Neural cell (in vitro differentiated cells): Measurements from ENCODE around the gene PREX1. TPM values are rescaled to one million over a fixed set of nuclear protein-coding genes. Genes with fewer than 3 reads are reported as not detected.

Experiments
- H2AFZ ChIP-seq: fragments of 200-600, 300-800 bp; sonication (generic), shearing (Covaris generic); 2 replicates; pipeline ENCODE4 v1.6.0; 2014; ENCODE audit warnings: low read depth, mild to moderate bottlenecking, antibody characterized with exemption, low read length, moderate library complexity
- H3F3A ChIP-seq: fragments of 200-600 bp; shearing (Covaris generic); 2 replicates; pipeline ENCODE4 v1.6.1; 2016; ENCODE audit warnings: mild to moderate bottlenecking, moderate library complexity, mixed read lengths, antibody characterized with exemption, low read length; ENCODE audit not compliant: insufficient read depth, poor library complexity, severe bottlenecking
- H3K27ac ChIP-seq: fragments of 200-600, 300-800 bp; sonication (generic), shearing (Covaris generic); 2 replicates; pipeline ENCODE4 v1.5.1; 2014; ENCODE audit warnings: mild to moderate bottlenecking, low read length, moderate library complexity
- H3K27me3 ChIP-seq: fragments of 300-800, 200-600 bp; sonication (generic), shearing (Covaris generic); 2 replicates; pipeline ENCODE4 v1.6.0; 2014; ENCODE audit warnings: mild to moderate bottlenecking, low read depth, low read length, moderate library complexity; ENCODE audit not compliant: insufficient read depth
- H3K36me3 ChIP-seq: fragments of 300-800, 200-600 bp; sonication (generic), shearing (Covaris generic); 2 replicates; pipeline ENCODE4 v1.5.1; 2014; ENCODE audit warnings: mild to moderate bottlenecking, antibody characterized with exemption, low read length, moderate library complexity; ENCODE audit not compliant: insufficient read depth
- H3K4me2 ChIP-seq: fragments of 300-800, 200-600 bp; sonication (generic), shearing (Covaris generic); 2 replicates; pipeline ENCODE4 v1.6.0; 2014; ENCODE audit warnings: mild to moderate bottlenecking, low read length
- H3K4me3 ChIP-seq: fragments of 300-800, 200-600 bp; sonication (generic), shearing (Covaris generic); 2 replicates; pipeline ENCODE4 v1.5.1; 2014; ENCODE audit warnings: mild to moderate bottlenecking, low read length, moderate library complexity
- H3K79me2 ChIP-seq: fragments of 200-600 bp; shearing (Covaris generic); replicated peaks from 2 replicates; pipeline ENCODE4 v1.6.0; 2014; ENCODE audit warnings: mild to moderate bottlenecking, low read length, moderate library complexity; ENCODE audit not compliant: insufficient read depth
- H3K9ac ChIP-seq: fragments of 300-800, 200-600 bp; sonication (generic), shearing (Covaris generic); 2 replicates; pipeline ENCODE4 v1.6.1; 2016; ENCODE audit warnings: mild to moderate bottlenecking, low read length, mixed read lengths
- H3K9me2 ChIP-seq: fragments of 200-600 bp; shearing (Covaris generic); 2 replicates; pipeline ENCODE4 v1.6.1; 2016; ENCODE audit warnings: mild to moderate bottlenecking, low read length, mixed read lengths; ENCODE audit not compliant: insufficient read depth
- H3K9me3 ChIP-seq: fragments of 200-600, 300-800 bp; sonication (generic), shearing (Covaris generic); 2 replicates; pipeline ENCODE4 v1.6.1; 2016; ENCODE audit warnings: mild to moderate bottlenecking, mixed run types, low read length, moderate library complexity, mixed read lengths
- H4K20me1 ChIP-seq: fragments of 200-600 bp; shearing (Covaris generic); 2 replicates; pipeline ENCODE4 v1.6.1; 2016; ENCODE audit warnings: mild to moderate bottlenecking, mixed run types; ENCODE audit not compliant: insufficient read depth
- EP300 ChIP-seq: fragments of 450-650 bp; conservative IDR thresholded peaks from 2 replicates; pipeline ENCODE4 v1.6.1; 2014; ENCODE audit warnings: antibody characterized with exemption, mild to moderate bottlenecking, moderate library complexity; ENCODE audit not compliant: poor library complexity, severe bottlenecking
- EZH2 ChIP-seq: fragments of 200-600, 300-800 bp; shearing (Covaris generic), sonication (generic); IDR thresholded peaks from 2 replicates; pipeline ENCODE4 v1.6.1; 2014; ENCODE audit warnings: antibody characterized with exemption, low read length, borderline replicate concordance, mild to moderate bottlenecking; ENCODE audit not compliant: insufficient read depth, poor library complexity, severe bottlenecking
- MXI1 ChIP-seq: fragments of 450-650 bp; conservative IDR thresholded peaks from 2 replicates; pipeline ENCODE4 v1.6.1; 2014; ENCODE audit warnings: antibody characterized with exemption, mild to moderate bottlenecking; ENCODE audit not compliant: poor library complexity, severe bottlenecking
- POLR2AphosphoS5 ChIP-seq: IDR thresholded peaks from 2 replicates; pipeline ENCODE4 v1.6.1; 2012
- RAD21 ChIP-seq: fragments of 450-650 bp; conservative IDR thresholded peaks from 2 replicates; pipeline ENCODE4 v1.6.1; 2014; ENCODE audit warnings: antibody characterized with exemption, mild to moderate bottlenecking, moderate library complexity
- SMC3 ChIP-seq: fragments of 450-650 bp; conservative IDR thresholded peaks from 2 replicates; pipeline ENCODE4 v1.6.1; 2014; ENCODE audit warnings: antibody characterized with exemption, mild to moderate bottlenecking, moderate library complexity; ENCODE audit not compliant: poor library complexity
- TAF1 ChIP-seq: IDR thresholded peaks from 2 replicates; pipeline ENCODE4 v1.6.1; 2012; ENCODE audit warnings: low read depth
- polyA plus RNA-seq: library from polyadenylated mRNA; depleted of rRNA; stranded (reverse); fragments of >200 nt; gene quantifications from 2 replicates; pipeline ENCODE4 v1.2.3, GENCODE V29; 2014
- TF ChIP-seq, protein P1 (sequence below): IDR thresholded peaks from 2 replicates; pipeline ENCODE4 v1.6.1; 2012; ENCODE audit warnings: borderline replicate concordance
- TF ChIP-seq, protein P2 (sequence below): fragments of 450-650 bp; IDR thresholded peaks from 2 replicates; pipeline ENCODE4 v1.5.1; 2014; ENCODE audit warnings: antibody characterized with exemption, mild to moderate bottlenecking, moderate library complexity; ENCODE audit not compliant: poor library complexity, severe bottlenecking

Gene PREX1
- polyA plus RNA-seq, 1 donor from 2014 or later: 0.06 TPM

DNA sequence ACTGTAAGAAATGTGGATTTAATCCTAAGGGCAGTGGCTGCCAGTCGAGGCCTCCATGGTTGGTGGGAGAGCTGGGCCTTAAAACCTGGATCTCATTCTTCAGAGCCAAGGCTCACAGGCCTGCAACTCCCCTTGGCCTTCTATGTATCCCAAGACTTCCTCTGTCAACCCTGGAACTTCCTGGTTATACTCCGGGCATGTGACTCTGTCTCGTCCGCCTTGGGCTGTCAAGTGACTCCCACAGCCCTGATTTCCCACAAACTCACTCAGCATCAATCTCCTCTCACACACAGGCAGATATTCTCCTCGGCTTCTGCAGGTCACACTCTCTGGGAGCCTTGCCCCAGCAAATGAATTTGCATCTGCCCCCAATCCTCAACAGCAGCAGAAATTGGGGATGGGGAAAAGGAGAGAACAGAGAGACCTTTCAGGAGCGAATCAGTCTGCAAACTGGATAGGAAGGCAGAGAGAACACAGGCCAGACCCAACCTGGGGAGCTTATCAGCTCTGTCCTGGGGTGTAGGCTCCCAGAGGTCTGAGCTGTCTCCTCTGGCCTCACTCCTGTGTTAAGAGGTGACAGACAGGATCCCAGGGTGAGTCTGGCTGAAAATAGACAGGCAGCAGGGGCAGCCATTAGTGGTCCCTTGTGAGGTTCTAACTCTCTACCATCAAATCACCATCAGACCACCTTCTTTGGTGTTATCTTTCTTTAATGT, 30.4 kb upstream of the PREX1 start:
- TF ChIP-seq, protein P1, sequence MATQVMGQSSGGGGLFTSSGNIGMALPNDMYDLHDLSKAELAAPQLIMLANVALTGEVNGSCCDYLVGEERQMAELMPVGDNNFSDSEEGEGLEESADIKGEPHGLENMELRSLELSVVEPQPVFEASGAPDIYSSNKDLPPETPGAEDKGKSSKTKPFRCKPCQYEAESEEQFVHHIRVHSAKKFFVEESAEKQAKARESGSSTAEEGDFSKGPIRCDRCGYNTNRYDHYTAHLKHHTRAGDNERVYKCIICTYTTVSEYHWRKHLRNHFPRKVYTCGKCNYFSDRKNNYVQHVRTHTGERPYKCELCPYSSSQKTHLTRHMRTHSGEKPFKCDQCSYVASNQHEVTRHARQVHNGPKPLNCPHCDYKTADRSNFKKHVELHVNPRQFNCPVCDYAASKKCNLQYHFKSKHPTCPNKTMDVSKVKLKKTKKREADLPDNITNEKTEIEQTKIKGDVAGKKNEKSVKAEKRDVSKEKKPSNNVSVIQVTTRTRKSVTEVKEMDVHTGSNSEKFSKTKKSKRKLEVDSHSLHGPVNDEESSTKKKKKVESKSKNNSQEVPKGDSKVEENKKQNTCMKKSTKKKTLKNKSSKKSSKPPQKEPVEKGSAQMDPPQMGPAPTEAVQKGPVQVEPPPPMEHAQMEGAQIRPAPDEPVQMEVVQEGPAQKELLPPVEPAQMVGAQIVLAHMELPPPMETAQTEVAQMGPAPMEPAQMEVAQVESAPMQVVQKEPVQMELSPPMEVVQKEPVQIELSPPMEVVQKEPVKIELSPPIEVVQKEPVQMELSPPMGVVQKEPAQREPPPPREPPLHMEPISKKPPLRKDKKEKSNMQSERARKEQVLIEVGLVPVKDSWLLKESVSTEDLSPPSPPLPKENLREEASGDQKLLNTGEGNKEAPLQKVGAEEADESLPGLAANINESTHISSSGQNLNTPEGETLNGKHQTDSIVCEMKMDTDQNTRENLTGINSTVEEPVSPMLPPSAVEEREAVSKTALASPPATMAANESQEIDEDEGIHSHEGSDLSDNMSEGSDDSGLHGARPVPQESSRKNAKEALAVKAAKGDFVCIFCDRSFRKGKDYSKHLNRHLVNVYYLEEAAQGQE: no peak

GRCh38 chr20:48856130-48856529, 28.3 kb upstream of the PREX1 start:
- Histone ChIP-seq H3K9me3 (no peaks in the 10 kb centered on the region), H3K4me3 (no peak overlapping the region), H3K27me3 (no peaks in the 10 kb centered on the region), H2AFZ (no peak overlapping the region), H3K4me2 (no peak overlapping the region), H3K79me2 (no peaks in the 10 kb centered on the region), H3K9ac (no peak overlapping the region), H3K36me3 (no peaks in the 10 kb centered on the region), H4K20me1 (no peaks in the 10 kb centered on the region), H3K9me2 (no peaks in the 10 kb centered on the region), H3F3A (no peaks in the 10 kb centered on the region), H3K27ac (no peak overlapping the region)
- TF ChIP-seq, protein P1: no peak

More for the DNA sequence above, 30.4 kb upstream of the PREX1 start:
- Histone ChIP-seq H3K36me3 (no peaks in the 10 kb centered on the region), H4K20me1 (no peaks in the 10 kb centered on the region), H3K79me2 (no peaks in the 10 kb centered on the region), H3K27me3 (no peaks in the 10 kb centered on the region), H3K4me3 (no peak overlapping the region), H3K9ac (no peak overlapping the region), H3F3A (no peaks in the 10 kb centered on the region), H3K9me2 (no peaks in the 10 kb centered on the region), H3K4me2 (no peak overlapping the region), H3K9me3 (no peaks in the 10 kb centered on the region), H2AFZ (no peak overlapping the region), H3K27ac (no peak overlapping the region)

GRCh38 chr20:48855046-48855445, 27.2 kb upstream of the PREX1 start:
- Histone ChIP-seq H3K9me3 (no peaks in the 10 kb centered on the region), H3K79me2 (no peaks in the 10 kb centered on the region), H4K20me1 (no peaks in the 10 kb centered on the region), H3F3A (no peaks in the 10 kb centered on the region), H3K27ac (no peak overlapping the region), H3K9me2 (no peaks in the 10 kb centered on the region), H2AFZ (no peak overlapping the region), H3K4me2 (no peak overlapping the region), H3K4me3 (no peak overlapping the region), H3K9ac (no peak overlapping the region), H3K36me3 (no peaks in the 10 kb centered on the region), H3K27me3 (no peaks in the 10 kb centered on the region)
- TF ChIP-seq RAD21 (no peak), EZH2 (no peak), POLR2AphosphoS5 (no peak), TAF1 (no peak), EP300 (no peak), MXI1 (no peak), SMC3 (no peak)
- TF ChIP-seq, protein P1: no peak
- TF ChIP-seq, protein P2, sequence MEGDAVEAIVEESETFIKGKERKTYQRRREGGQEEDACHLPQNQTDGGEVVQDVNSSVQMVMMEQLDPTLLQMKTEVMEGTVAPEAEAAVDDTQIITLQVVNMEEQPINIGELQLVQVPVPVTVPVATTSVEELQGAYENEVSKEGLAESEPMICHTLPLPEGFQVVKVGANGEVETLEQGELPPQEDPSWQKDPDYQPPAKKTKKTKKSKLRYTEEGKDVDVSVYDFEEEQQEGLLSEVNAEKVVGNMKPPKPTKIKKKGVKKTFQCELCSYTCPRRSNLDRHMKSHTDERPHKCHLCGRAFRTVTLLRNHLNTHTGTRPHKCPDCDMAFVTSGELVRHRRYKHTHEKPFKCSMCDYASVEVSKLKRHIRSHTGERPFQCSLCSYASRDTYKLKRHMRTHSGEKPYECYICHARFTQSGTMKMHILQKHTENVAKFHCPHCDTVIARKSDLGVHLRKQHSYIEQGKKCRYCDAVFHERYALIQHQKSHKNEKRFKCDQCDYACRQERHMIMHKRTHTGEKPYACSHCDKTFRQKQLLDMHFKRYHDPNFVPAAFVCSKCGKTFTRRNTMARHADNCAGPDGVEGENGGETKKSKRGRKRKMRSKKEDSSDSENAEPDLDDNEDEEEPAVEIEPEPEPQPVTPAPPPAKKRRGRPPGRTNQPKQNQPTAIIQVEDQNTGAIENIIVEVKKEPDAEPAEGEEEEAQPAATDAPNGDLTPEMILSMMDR: no peak
